Measurements from ENCODE around the gene SERGEF. TPM values are rescaled to one million over a fixed set of nuclear protein-coding genes. Genes with fewer than 3 reads are reported as not detected.

The SERGEF gene
- total RNA-seq, 4 donors from 2014 or later, result 62.2 to 116 (median 83.5) TPM

- H3K4me3 ChIP-seq (replicated peaks in 1 of 3), result no peak overlapping the region
- H3K36me3 ChIP-seq, result no peaks in the 10 kb centered on the region
- 82 to 85% methylated on average over 2 of the region's 2 CpGs for WGBS, 2 donors
- H3K9me3 ChIP-seq, result no peaks in the 10 kb centered on the region
- peaks cover 0 to 4% of the 10 kb centered on the region in 2 donors for H3K4me1 ChIP-seq
- no peak for DNase-seq
- H3K27ac ChIP-seq, result no peak overlapping the region
- peaks cover 7% of the 10 kb centered on the region for H3K27me3 ChIP-seq
- intact Hi-C loops (cut with DNase I), result no loop called here
- TF ChIP-seq CTCF (IDR thresholded peaks at IDR 0.05) (no peak), POLR2A (IDR thresholded peaks at IDR 0.05) (no peak)
Measured at GRCh38 chr11:18050848-18051247, 38.0 kb upstream of the SERGEF start.

- H3K4me3 ChIP-seq (replicated peaks in 1 of 3), result no peak within 1 kb of the TSS
- H3K27ac ChIP-seq, result no peak within 1 kb of the TSS
- TF ChIP-seq CTCF (IDR thresholded peaks at IDR 0.05), result no peak
- intact Hi-C loops (cut with DNase I), result no loop called here
- H3K9me3 ChIP-seq, result no peaks in the 10 kb centered on the region
- peaks cover 0 to 5% of the 10 kb centered on the region in 2 donors for H3K4me1 ChIP-seq
- no peaks in the 10 kb centered on the region for H3K36me3 ChIP-seq
- DNase-seq, result peak; percentile 67 to 70
- H3K27me3 ChIP-seq, result peaks cover 7% of the 10 kb centered on the region
- 7% methylated on average over 31 to 36 of the region's 36 CpGs for WGBS, 2 donors
Measured at GRCh38 chr11:18046116-18046777, 33.4 kb upstream of the SERGEF start, which contains the start of gene TPH1. TPH1 (minus strand) TSS chr11:18046269; CDS start chr11:18040762, 5,507 bp downstream.

DNA sequence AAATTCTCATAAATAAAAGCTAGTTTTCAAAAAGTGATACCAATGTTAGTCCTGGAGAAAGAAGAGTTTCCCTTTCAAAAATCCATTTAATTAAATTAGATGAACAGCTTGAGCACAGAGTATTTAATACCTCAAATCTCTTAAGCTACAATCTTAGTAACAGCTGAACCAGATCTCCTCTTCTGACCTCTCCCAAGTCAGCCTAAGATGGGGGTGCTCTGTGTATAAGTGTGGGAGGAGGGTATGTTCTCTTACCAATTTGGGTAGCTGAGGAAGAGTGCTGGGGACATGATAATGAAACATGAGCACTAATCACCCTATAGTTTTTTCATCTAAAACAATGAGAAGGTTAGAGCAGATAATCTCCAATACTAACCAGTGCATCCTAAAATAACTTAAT is 23.6 kb upstream of the SERGEF start:
- TF ChIP-seq POLR2A (IDR thresholded peaks at IDR 0.05) (no peak), CTCF (IDR thresholded peaks at IDR 0.05) (no peak)
- Histone ChIP-seq H3K4me1 (no peaks in the 10 kb centered on the region), H3K9me3 (no peaks in the 10 kb centered on the region), H3K27me3 (no peaks in the 10 kb centered on the region), H3K27ac (no peak overlapping the region), H3K36me3 (no peaks in the 10 kb centered on the region), H3K4me3 (replicated peaks in 1 of 3) (no peak overlapping the region)
- DNase-seq, result no peak
- intact Hi-C loops (cut with DNase I), result no loop called here

- DNase-seq, result no peak
- H3K4me3 ChIP-seq (replicated peaks in 1 of 3), result no peak overlapping the region
- intact Hi-C loops (cut with DNase I), result no loop called here
- H3K4me1 ChIP-seq, result no peaks in the 10 kb centered on the region
- 86 to 91% methylated on average over 2 of the region's 2 CpGs for WGBS, 2 donors
- no peak overlapping the region for H3K27ac ChIP-seq
- no peaks in the 10 kb centered on the region for H3K9me3 ChIP-seq
- H3K27me3 ChIP-seq, result no peaks in the 10 kb centered on the region
- TF ChIP-seq POLR2A (IDR thresholded peaks at IDR 0.05), result no peak
- TF ChIP-seq CTCF (IDR thresholded peaks at IDR 0.05), result no peak
- no peaks in the 10 kb centered on the region for H3K36me3 ChIP-seq
Measured at GRCh38 chr11:18027475-18027874, 14.6 kb upstream of the SERGEF start.

GRCh38 chr11:18022419-18022818 is 9.6 kb upstream of the SERGEF start:
- H3K4me1 ChIP-seq, result no peaks in the 10 kb centered on the region
- intact Hi-C loops (cut with DNase I), result no loop called here
- no peaks in the 10 kb centered on the region for H3K9me3 ChIP-seq
- H3K27ac ChIP-seq, result no peak overlapping the region
- 97 to 100% methylated on average over 1 of the region's 1 CpG for WGBS, 2 donors
- TF ChIP-seq CTCF (IDR thresholded peaks at IDR 0.05) (no peak), POLR2A (IDR thresholded peaks at IDR 0.05) (no peak)
- H3K27me3 ChIP-seq, result no peaks in the 10 kb centered on the region
- H3K36me3 ChIP-seq, result no peaks in the 10 kb centered on the region
- DNase-seq, result no peak
- no peak overlapping the region for H3K4me3 ChIP-seq (replicated peaks in 1 of 3)
